ENCODE data around the gene ZBED4.

ZBED4 gene

DNA sequence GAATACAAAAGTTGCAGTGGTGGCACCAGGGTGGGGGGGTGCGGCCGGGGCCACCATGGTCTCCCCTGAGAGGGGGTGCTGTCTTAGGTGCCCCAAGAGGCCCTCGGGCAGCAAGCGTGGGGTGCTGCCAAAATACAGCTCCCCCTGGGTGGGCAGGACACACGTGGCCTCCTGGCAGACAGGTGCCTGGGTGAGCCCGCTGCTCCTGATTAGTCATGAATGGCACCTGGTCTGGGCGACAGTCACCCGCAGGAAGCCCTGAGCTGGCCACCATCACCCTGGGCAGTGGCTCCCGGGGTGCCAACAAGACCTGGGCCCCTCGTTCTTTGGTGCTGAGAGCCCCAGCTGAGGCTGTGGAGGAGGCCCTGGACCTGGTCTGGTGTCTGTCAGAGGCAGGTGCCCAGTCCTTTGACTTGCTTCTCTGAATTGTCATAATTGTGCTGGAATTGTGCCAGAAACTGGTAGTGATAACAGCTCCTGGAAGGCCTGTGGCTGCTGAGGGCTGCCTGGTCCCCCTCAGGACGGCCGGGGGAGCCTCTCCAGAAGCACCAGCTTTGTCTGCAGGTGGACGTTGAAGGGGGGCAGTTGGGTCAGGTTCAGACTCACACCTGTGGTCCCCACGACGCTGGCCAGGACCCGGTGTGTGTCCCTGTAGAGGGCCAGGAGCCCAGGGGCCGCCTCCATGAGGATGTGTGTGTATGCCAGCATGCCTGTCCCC, 49.8 kb downstream of the ZBED4 start:
- DNase-seq (ENCODE audit: low spot score): peak; percentile 78

GRCh38 chr22:49904040-49904369, 50.4 kb downstream of the ZBED4 start:
- DNase-seq (ENCODE audit: low spot score): no peak

- no peak for DNase-seq (ENCODE audit: low spot score)
Observed at GRCh38 chr22:49905465-49905864, 51.8 kb downstream of the ZBED4 start.

GRCh38 chr22:49906071-49906798, 52.6 kb downstream of the ZBED4 start:
- DNase-seq (ENCODE audit: low spot score): no peak

- no peak for DNase-seq (ENCODE audit: low spot score)
Observed at GRCh38 chr22:49906799-49907290, 53.2 kb downstream of the ZBED4 start.

- DNase-seq (ENCODE audit: low spot score): no peak
Observed at GRCh38 chr22:49907807-49908206, 54.2 kb downstream of the ZBED4 start.

DNA sequence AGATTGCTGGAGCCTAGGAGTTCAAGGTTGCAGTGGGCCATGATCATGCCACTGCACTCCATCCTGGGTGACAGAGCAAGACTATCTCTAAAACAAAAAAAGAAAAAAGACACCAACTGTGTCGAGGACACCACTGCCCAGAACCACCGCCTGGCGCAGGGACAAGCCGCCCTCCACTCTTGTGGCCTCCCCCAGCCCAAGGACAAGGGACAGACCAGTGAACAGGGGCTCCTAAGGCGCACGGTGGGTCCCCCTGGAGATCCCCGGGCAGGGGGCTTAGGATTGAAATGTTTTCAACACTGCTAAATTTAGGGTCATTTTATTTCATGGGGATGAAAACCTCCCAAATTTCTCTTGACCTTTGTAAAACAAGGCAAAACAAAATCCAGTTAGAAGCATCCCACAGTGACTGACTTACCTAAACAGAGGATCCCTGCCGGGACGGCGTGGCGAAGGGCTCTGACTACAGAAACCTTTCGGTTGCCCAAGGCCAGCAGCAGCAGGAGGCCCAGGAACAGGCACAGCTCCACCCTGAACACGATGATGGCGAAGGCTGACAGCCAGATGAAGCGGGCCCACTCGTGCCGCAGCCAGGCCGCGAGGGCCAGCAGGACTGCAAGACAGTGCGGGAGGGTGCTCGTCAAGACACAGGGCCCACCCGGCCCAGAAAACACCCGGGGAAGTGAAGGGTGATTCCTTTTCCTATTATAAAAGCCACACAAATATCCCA, 56.0 kb downstream of the ZBED4 start:
- DNase-seq (ENCODE audit: low spot score): no peak

- no peak for DNase-seq (ENCODE audit: low spot score)
Observed at GRCh38 chr22:49910229-49911155, 56.8 kb downstream of the ZBED4 start.

- no peak for DNase-seq (ENCODE audit: low spot score)
Observed at GRCh38 chr22:49911881-49912625, 58.4 kb downstream of the ZBED4 start.

- no peak for DNase-seq (ENCODE audit: low spot score)
Observed at GRCh38 chr22:49913026-49913425, 59.4 kb downstream of the ZBED4 start.

GRCh38 chr22:49913446-49913845, 59.8 kb downstream of the ZBED4 start:
- DNase-seq (ENCODE audit: low spot score): no peak

- DNase-seq (ENCODE audit: low spot score): no peak
Observed at GRCh38 chr22:49914256-49914655, 60.6 kb downstream of the ZBED4 start.

GRCh38 chr22:49915610-49916009, 62.0 kb downstream of the ZBED4 start:
- no peak for DNase-seq (ENCODE audit: low spot score)

- DNase-seq (ENCODE audit: low spot score): no peak
Observed at GRCh38 chr22:49916831-49917230, 63.2 kb downstream of the ZBED4 start.

- peak; percentile 95 for DNase-seq (ENCODE audit: low spot score)
Observed at GRCh38 chr22:49917974-49918910, 64.6 kb downstream of the ZBED4 start, which contains the start of the genes ALG12 and CRELD2. Gene ALG12 (minus strand): TSS chr22:49918438. CDS start chr22:49913765, 4,673 bp downstream. Gene CRELD2 (plus strand): TSS chr22:49918634. CDS start chr22:49918770, 136 bp downstream.

- DNase-seq (ENCODE audit: low spot score): no peak
Observed at GRCh38 chr22:49918911-49919881, 65.6 kb downstream of the ZBED4 start.

- DNase-seq (ENCODE audit: low spot score): no peak
Observed at GRCh38 chr22:49920859-49921258, 67.2 kb downstream of the ZBED4 start.

All from SK-N-DZ (cell line).